Ishikawa (cell line): ENCODE measurements around the gene DNER.

Experiments
- CEBPB ChIP-seq: IDR thresholded peaks from 2 replicates; pipeline ENCODE4 v1.6.1; 2012
- CREB1 ChIP-seq: IDR thresholded peaks from 2 replicates; pipeline ENCODE4 v1.6.1; 2012; ENCODE audit warnings: low read depth
- EGR1 ChIP-seq: IDR thresholded peaks from 2 replicates; pipeline ENCODE4 v1.6.1; 2012
- EP300 ChIP-seq: IDR thresholded peaks from 2 replicates; pipeline ENCODE4 v1.6.1; 2012; ENCODE audit warnings: borderline replicate concordance
- FOXM1 ChIP-seq: IDR thresholded peaks from 2 replicates; pipeline ENCODE4 v1.6.1; 2012; ENCODE audit warnings: low read depth, borderline replicate concordance
- NFIC ChIP-seq: IDR thresholded peaks from 2 replicates; pipeline ENCODE4 v1.6.1; 2012
- RAD21 ChIP-seq: IDR thresholded peaks from 2 replicates; pipeline ENCODE4 v1.6.1; 2012; ENCODE audit warnings: low read depth
- TAF1 ChIP-seq: IDR thresholded peaks from 2 replicates; pipeline ENCODE4 v1.6.1; 2012; ENCODE audit warnings: low read depth, mild to moderate bottlenecking
- TCF12 ChIP-seq: IDR thresholded peaks from 2 replicates; pipeline ENCODE4 v1.6.1; 2012; ENCODE audit warnings: low read depth
- TEAD4 ChIP-seq: IDR thresholded peaks from 2 replicates; pipeline ENCODE4 v1.6.1; 2012
- YY1 ChIP-seq: IDR thresholded peaks from 2 replicates; pipeline ENCODE4 v1.6.1; 2012; ENCODE audit warnings: low read depth
- ZBTB7A ChIP-seq: IDR thresholded peaks from 2 replicates; pipeline ENCODE4 v1.6.1; 2012; ENCODE audit warnings: low read depth
- TF ChIP-seq, protein P1 (sequence below): IDR thresholded peaks from 2 replicates; pipeline ENCODE4 v1.6.1; 2012; ENCODE audit warnings: low read depth, mild to moderate bottlenecking
- TF ChIP-seq, protein P2 (sequence below): IDR thresholded peaks from 2 replicates; pipeline ENCODE4 v1.6.1; 2012
- TF ChIP-seq, protein P3 (sequence below): IDR thresholded peaks from 2 replicates; pipeline ENCODE4 v1.6.1; 2012

The DNER gene

DNA sequence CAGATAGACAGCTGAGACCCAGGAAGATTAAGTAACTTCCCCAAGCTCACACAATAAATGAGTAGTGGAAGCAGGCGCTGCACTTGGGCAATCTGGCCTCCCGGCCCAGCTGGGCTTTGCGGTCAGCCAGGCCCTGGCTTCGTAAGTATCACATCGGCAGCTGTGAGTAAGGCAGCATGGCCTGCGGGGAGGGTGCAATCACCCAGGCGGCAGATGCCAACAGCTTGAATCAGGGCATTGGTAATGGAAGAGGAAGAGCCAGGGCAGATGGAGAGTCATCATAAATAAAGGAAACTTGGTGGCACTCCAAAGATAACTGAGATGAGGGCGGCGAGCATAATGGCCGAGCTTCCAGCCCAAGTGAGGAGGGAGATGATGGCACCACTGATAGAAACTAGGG lies 225.3 kb downstream of the DNER start:
- no peak for TF ChIP-seq TAF1
- TF ChIP-seq EGR1, result no peak
- no peak for TF ChIP-seq YY1
- TF ChIP-seq TEAD4, result no peak
- TF ChIP-seq CREB1, result no peak
- TF ChIP-seq ZBTB7A, result no peak
- TF ChIP-seq TCF12, result no peak
- TF ChIP-seq EP300, result no peak
- TF ChIP-seq, protein P1, sequence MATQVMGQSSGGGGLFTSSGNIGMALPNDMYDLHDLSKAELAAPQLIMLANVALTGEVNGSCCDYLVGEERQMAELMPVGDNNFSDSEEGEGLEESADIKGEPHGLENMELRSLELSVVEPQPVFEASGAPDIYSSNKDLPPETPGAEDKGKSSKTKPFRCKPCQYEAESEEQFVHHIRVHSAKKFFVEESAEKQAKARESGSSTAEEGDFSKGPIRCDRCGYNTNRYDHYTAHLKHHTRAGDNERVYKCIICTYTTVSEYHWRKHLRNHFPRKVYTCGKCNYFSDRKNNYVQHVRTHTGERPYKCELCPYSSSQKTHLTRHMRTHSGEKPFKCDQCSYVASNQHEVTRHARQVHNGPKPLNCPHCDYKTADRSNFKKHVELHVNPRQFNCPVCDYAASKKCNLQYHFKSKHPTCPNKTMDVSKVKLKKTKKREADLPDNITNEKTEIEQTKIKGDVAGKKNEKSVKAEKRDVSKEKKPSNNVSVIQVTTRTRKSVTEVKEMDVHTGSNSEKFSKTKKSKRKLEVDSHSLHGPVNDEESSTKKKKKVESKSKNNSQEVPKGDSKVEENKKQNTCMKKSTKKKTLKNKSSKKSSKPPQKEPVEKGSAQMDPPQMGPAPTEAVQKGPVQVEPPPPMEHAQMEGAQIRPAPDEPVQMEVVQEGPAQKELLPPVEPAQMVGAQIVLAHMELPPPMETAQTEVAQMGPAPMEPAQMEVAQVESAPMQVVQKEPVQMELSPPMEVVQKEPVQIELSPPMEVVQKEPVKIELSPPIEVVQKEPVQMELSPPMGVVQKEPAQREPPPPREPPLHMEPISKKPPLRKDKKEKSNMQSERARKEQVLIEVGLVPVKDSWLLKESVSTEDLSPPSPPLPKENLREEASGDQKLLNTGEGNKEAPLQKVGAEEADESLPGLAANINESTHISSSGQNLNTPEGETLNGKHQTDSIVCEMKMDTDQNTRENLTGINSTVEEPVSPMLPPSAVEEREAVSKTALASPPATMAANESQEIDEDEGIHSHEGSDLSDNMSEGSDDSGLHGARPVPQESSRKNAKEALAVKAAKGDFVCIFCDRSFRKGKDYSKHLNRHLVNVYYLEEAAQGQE, result no peak
- no peak for TF ChIP-seq RAD21
- TF ChIP-seq CEBPB, result no peak
- TF ChIP-seq, protein P2, sequence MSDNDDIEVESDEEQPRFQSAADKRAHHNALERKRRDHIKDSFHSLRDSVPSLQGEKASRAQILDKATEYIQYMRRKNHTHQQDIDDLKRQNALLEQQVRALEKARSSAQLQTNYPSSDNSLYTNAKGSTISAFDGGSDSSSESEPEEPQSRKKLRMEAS, result no peak
- TF ChIP-seq FOXM1, result no peak
- TF ChIP-seq, protein P3, sequence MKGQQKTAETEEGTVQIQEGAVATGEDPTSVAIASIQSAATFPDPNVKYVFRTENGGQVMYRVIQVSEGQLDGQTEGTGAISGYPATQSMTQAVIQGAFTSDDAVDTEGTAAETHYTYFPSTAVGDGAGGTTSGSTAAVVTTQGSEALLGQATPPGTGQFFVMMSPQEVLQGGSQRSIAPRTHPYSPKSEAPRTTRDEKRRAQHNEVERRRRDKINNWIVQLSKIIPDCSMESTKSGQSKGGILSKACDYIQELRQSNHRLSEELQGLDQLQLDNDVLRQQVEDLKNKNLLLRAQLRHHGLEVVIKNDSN, result no peak
- TF ChIP-seq NFIC, result no peak

DNA sequence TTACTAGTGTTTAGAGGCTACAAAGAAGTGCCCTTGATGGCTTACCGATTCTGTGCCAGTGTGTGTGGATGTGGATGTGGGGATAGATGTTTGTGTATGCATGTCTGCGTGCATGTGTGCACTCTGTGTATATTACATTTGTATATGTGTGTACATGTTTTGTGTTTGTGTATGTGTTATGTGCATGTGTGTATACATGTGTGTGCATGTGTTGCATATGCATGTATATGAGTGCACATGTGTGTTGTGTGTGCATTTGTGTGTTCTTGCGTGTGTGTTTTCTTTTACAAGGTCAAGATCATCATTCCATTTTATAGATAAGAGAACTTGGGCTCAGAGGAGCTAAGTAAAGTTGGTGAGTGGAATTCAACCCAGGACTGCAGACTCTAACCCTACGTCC lies 226.1 kb downstream of the DNER start:
- no peak for TF ChIP-seq CREB1
- TF ChIP-seq, protein P3, result no peak
- no peak for TF ChIP-seq EP300
- TF ChIP-seq, protein P1, result no peak
- TF ChIP-seq TCF12, result no peak
- TF ChIP-seq YY1, result no peak
- no peak for TF ChIP-seq FOXM1
- TF ChIP-seq RAD21, result no peak
- no peak for TF ChIP-seq ZBTB7A

DNA sequence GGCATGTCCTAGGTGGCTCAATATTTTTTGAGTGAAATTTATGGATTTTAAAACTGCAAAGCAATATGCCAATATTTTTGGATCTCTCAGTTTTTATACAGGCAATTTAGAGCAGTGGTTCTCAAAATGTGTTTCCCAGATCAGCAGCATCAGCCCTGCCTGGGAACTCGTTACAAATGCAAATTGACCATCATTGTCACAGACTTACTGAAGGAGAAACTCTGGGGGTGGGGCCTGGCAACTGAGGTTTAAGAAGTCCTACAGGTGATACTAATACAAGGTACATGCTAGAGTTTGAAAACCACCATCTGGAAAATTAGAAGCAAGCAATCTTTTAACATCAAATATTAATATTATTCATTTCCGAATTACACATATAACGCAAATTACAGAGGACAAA lies 227.7 kb downstream of the DNER start:
- TF ChIP-seq NFIC (no peak), EP300 (no peak), CREB1 (no peak), TEAD4 (no peak), RAD21 (no peak), YY1 (no peak), EGR1 (no peak), ZBTB7A (no peak), CEBPB (no peak), TCF12 (no peak)
- TF ChIP-seq, protein P1, result no peak
- TF ChIP-seq, protein P2, result no peak

DNA sequence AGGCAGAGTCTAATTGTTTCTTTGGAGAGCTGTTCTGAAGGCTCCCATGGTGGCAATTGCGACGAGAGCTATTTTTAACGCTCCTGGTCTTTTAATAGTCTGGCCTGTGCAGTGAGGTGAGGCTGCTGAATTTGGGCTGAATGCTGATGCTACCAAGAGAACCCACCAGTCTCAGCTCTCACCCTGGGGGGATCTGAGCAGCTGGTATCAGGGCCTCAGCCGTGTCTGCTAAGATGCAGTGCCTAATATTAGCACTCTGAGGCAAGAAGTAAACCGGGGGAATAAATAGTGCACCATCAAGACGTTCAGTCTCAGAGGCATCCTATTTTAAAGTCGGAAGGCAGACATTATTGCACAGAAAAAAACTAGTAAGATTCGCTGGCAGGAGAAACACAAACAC lies 228.5 kb downstream of the DNER start:
- TF ChIP-seq, protein P3, result no peak
- TF ChIP-seq NFIC (no peak), EGR1 (no peak), EP300 (no peak), TAF1 (no peak), TCF12 (no peak), TEAD4 (no peak), ZBTB7A (no peak), CREB1 (no peak), FOXM1 (no peak), YY1 (no peak), RAD21 (no peak), CEBPB (no peak)
- TF ChIP-seq, protein P1, result no peak
- TF ChIP-seq, protein P2, result no peak
